Embryonic facial prominence (tissue), 1 donor: ENCODE data around the gene INPP1.

Experiments
- DNase-seq: peaks from one replicate; pipeline ENCODE4 v3.0.0-alpha.2; 2016; ENCODE audit errors: extremely low spot score

Gene INPP1

GRCh38 chr2:190361572-190361971 is 18.2 kb downstream of the INPP1 start:
- DNase-seq = no peak

GRCh38 chr2:190362894-190363293 is 19.5 kb downstream of the INPP1 start:
- no peak for DNase-seq

- DNase-seq = no peak
Measured at GRCh38 chr2:190365499-190366204, 22.3 kb downstream of the INPP1 start.

- DNase-seq = no peak
Measured at GRCh38 chr2:190366248-190366753, 22.9 kb downstream of the INPP1 start.

GRCh38 chr2:190367091-190367490 is 23.7 kb downstream of the INPP1 start:
- DNase-seq = no peak

- DNase-seq = no peak
Measured at GRCh38 chr2:190369635-190370034, 26.2 kb downstream of the INPP1 start.

- DNase-seq = no peak
Measured at GRCh38 chr2:190376083-190376482, 32.7 kb downstream of the INPP1 start.

- DNase-seq = no peak
Measured at GRCh38 chr2:190376591-190377245, 33.3 kb downstream of the INPP1 start.

- DNase-seq = no peak
Measured at GRCh38 chr2:190378880-190379237, 35.5 kb downstream of the INPP1 start.

- DNase-seq = no peak
Measured at GRCh38 chr2:190379249-190379964, 36.0 kb downstream of the INPP1 start.

GRCh38 chr2:190380962-190381412 is 37.6 kb downstream of the INPP1 start:
- no peak for DNase-seq

GRCh38 chr2:190382851-190383250 is 39.5 kb downstream of the INPP1 start:
- DNase-seq = no peak

- DNase-seq = no peak
Measured at GRCh38 chr2:190387422-190387821, 44.0 kb downstream of the INPP1 start.

GRCh38 chr2:190396271-190396670 is 52.9 kb downstream of the INPP1 start:
- DNase-seq = no peak

- no peak for DNase-seq
Measured at GRCh38 chr2:190402986-190403603, 59.7 kb downstream of the INPP1 start.

GRCh38 chr2:190404487-190404886 is 61.1 kb downstream of the INPP1 start:
- no peak for DNase-seq

- DNase-seq = no peak
Measured at GRCh38 chr2:190405070-190405469, 61.7 kb downstream of the INPP1 start.

GRCh38 chr2:190405995-190406394 is 62.6 kb downstream of the INPP1 start:
- no peak for DNase-seq

GRCh38 chr2:190406805-190407204 is 63.4 kb downstream of the INPP1 start:
- DNase-seq = no peak

- no peak for DNase-seq
Measured at GRCh38 chr2:190407246-190407661, 63.9 kb downstream of the INPP1 start.

- DNase-seq = no peak
Measured at GRCh38 chr2:190407662-190408537, 64.5 kb downstream of the INPP1 start, which contains the start of gene MFSD6. Gene MFSD6 (plus strand): TSS chr2:190408355. CDS start chr2:190436030, 27,675 bp downstream.
